Measurements from ENCODE around the gene CPNE1.

GRCh38 chr20:35630636-35631035 is 34.1 kb downstream of the CPNE1 start:
- TF ChIP-seq EZH2 (IDR thresholded peaks at IDR 0.05; ENCODE audit: insufficient read depth, poor library complexity, severe bottlenecking) (no peak), EZH2phosphoT487 (IDR thresholded peaks at IDR 0.05; ENCODE audit: insufficient read depth, low read depth) (no peak)
